HepG2 (cell line): ENCODE measurements around the gene ARID5B. TPM values are rescaled to one million over a fixed set of nuclear protein-coding genes. Genes with fewer than 3 reads are reported as not detected.

Source experiments
- ARID2 ChIP-seq: sonication (generic); formaldehyde crosslinking; IDR thresholded peaks from 2 replicates; pipeline ENCODE4 v1.8.1; 2022; ENCODE audit warnings: mild to moderate bottlenecking, missing genetic modification reagents, borderline replicate concordance
- EEA1 ChIP-seq: sonication (generic); formaldehyde crosslinking; IDR thresholded peaks from 2 replicates; pipeline ENCODE4 v1.5.1; 2020; ENCODE audit warnings: mild to moderate bottlenecking, missing genetic modification reagents, borderline replicate concordance
- FOXO1 ChIP-seq: sonication (generic); formaldehyde crosslinking; IDR thresholded peaks from 2 replicates; pipeline ENCODE4 v1.4.0; 2020; ENCODE audit warnings: missing genetic modification reagents
- GABPA ChIP-seq, 2 experiments: IDR thresholded peaks; 2 replicates each; pipeline ENCODE4 v1.6.1; 2011 to 2016; ENCODE audit warnings: low read depth in 2 of 2, low read length in 1 of 2, missing biosample characterization in 1 of 2, missing genetic modification characterization in 1 of 2
- GZF1 ChIP-seq: sonication (generic); formaldehyde crosslinking; IDR thresholded peaks from 2 replicates; pipeline ENCODE4 v1.5.1; 2020; ENCODE audit warnings: mild to moderate bottlenecking, missing genetic modification reagents
- HHEX ChIP-seq: IDR thresholded peaks from 2 replicates; pipeline ENCODE4 v1.6.1; 2016; ENCODE audit warnings: control low read depth
- HNRNPK ChIP-seq: fragments of 200-400 bp; formaldehyde crosslinking; IDR thresholded peaks from 2 replicates; pipeline ENCODE4 v1.6.1; 2018; ENCODE audit warnings: low read length, low read depth, moderate library complexity, mild to moderate bottlenecking; ENCODE audit not compliant: poor library complexity, severe bottlenecking
- JARID2 ChIP-seq: sonication (generic); formaldehyde crosslinking; IDR thresholded peaks from 2 replicates; pipeline ENCODE4 v1.8.1; 2023; ENCODE audit warnings: missing genetic modification reagents, inconsistent platforms; ENCODE audit not compliant: insufficient replicate concordance
- JUNB ChIP-seq: sonication (generic); formaldehyde crosslinking; IDR thresholded peaks from 2 replicates; pipeline ENCODE4 v1.8.0; 2022; ENCODE audit warnings: missing genetic modification reagents, mild to moderate bottlenecking, borderline replicate concordance
- KDM2A ChIP-seq: sonication (generic); formaldehyde crosslinking; IDR thresholded peaks from 2 replicates; pipeline ENCODE4 v1.4.0; 2020; ENCODE audit warnings: low read depth, missing genetic modification reagents, borderline replicate concordance
- KLF12 ChIP-seq: sonication (generic); formaldehyde crosslinking; IDR thresholded peaks from 2 replicates; pipeline ENCODE4 v1.4.0; 2020; ENCODE audit warnings: missing genetic modification reagents, borderline replicate concordance
- RORA ChIP-seq: sonication (generic); formaldehyde crosslinking; IDR thresholded peaks from 2 replicates; pipeline ENCODE4 v1.5.0; 2020; ENCODE audit warnings: mild to moderate bottlenecking, missing genetic modification reagents, moderate library complexity
- ZNF12 ChIP-seq: sonication (generic); formaldehyde crosslinking; IDR thresholded peaks from 2 replicates; pipeline ENCODE4 v1.5.0; 2020; ENCODE audit warnings: missing genetic modification reagents
- ZNF138 ChIP-seq: sonication (generic); formaldehyde crosslinking; IDR thresholded peaks from 2 replicates; pipeline ENCODE4 v1.5.0; 2020; ENCODE audit warnings: mild to moderate bottlenecking, low read depth, missing genetic modification reagents
- ZNF17 ChIP-seq: sonication (generic); formaldehyde crosslinking; IDR thresholded peaks from 2 replicates; pipeline ENCODE4 v1.5.0; 2020; ENCODE audit warnings: mild to moderate bottlenecking, missing genetic modification reagents
- ZNF205 ChIP-seq: IDR thresholded peaks from 2 replicates; pipeline ENCODE4 v1.6.1; 2018; ENCODE audit warnings: missing biosample characterization, missing genetic modification reagents
- ZNF777 ChIP-seq: sonication (generic); formaldehyde crosslinking; IDR thresholded peaks from 2 replicates; pipeline ENCODE4 v1.4.0; 2020; ENCODE audit warnings: missing genetic modification reagents
- ZNF816 ChIP-seq: sonication (generic); formaldehyde crosslinking; IDR thresholded peaks from 2 replicates; pipeline ENCODE4 v1.8.0; 2022; ENCODE audit warnings: missing genetic modification reagents, mild to moderate bottlenecking, borderline replicate concordance
- polyA plus RNA-seq, 8 experiments: library from polyadenylated mRNA; depleted of rRNA in 3 of 8; stranded (reverse) in 7 of 8; unstranded in 1 of 8; fragments of >200 nt; fragmentation: Illumina TruSeq in 4 of 8; extraction: Trizol in 4 of 8; gene quantifications; 2 replicates each; pipeline versions ENCODE4 v1.2.1 to v1.2.3, GENCODE V29; 2011 to 2016; ENCODE audit warnings: low read depth in 4 of 8, missing spikeins in 1 of 8, mixed read lengths in 1 of 8; ENCODE audit not compliant: insufficient read depth in 1 of 8
- total RNA-seq, 5 experiments: library from RNA; depleted of rRNA; stranded (reverse); fragments of >200 nt; fragmentation: Illumina TruSeq; extraction: Trizol; gene quantifications; 2 replicates each; pipeline ENCODE4 v1.2.3, GENCODE V29; 2016; ENCODE audit warnings: low read depth in 1 of 5
- TF ChIP-seq, protein P1 (sequence below): sonication (generic); formaldehyde crosslinking; IDR thresholded peaks from 2 replicates; pipeline ENCODE4 v1.4.0; 2020; ENCODE audit warnings: missing genetic modification reagents, mild to moderate bottlenecking, borderline replicate concordance
- TF ChIP-seq, protein P2 (sequence below): sonication (generic); formaldehyde crosslinking; IDR thresholded peaks from 2 replicates; pipeline ENCODE4 v1.8.1; 2023; ENCODE audit warnings: missing genetic modification reagents, mild to moderate bottlenecking, borderline replicate concordance
- TF ChIP-seq, protein P3 (sequence below): sonication (generic); formaldehyde crosslinking; IDR thresholded peaks from 2 replicates; pipeline ENCODE4 v1.4.0; 2020; ENCODE audit warnings: missing genetic modification reagents, borderline replicate concordance

The ARID5B gene
- total and polyA plus RNA-seq, 2 of the 13 experiments (the other 11 are each of a cell fraction or from before 2014, with no cell fraction given) = 6.2 to 21.1 TPM

DNA sequence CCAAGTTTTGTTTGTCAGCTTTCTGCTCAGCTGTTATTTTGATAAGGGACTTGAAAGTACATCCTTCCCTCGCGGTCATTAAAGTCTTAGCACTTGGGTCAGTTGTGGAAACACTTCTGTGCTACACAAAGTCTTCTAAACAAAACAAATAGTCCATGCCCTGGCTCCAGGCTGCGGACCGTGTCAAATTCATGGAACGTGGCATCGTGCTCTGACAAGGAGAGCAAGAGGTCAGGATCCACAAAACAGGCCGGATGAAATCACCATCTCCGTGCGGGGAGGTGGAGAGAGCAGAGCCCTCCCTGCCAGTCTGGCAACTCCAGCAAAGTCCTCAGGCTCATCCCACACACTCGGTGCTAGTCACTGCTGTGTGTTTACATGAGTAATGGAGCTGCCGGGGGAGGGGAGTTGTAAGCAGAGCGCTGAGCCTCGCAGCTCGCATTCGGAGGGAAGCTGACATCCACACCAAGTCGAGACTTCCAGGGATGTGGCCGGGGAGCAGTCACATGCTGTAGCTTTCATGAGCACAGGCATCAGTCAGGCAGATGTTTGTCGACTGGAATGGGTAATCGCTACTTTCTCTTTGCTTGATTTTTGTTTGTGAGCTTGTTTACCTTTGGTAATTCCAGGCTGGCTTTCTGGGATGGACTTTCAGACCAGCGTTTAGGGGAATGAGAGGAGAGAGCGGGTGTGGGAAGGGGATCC is 147.6 kb downstream of the ARID5B start (continued):
- TF ChIP-seq ZNF12 (CRISPR knock-in tag) (peak; percentile 59; the same call in 1 of the 2 replicates), HNRNPK (no peak), ZNF777 (CRISPR knock-in tag) (0 out of 2 replicates have a peak, but pooled peaks have one; percentile 29), KLF12 (CRISPR knock-in tag) (peak; percentile 65; the same call in 1 of the 2 replicates), ZNF816 (CRISPR knock-in tag) (no peak), KDM2A (CRISPR knock-in tag) (peak; percentile 85; the same call in 1 of the 2 replicates), ZNF138 (no peak), ZNF17 (CRISPR knock-in tag) (no peak), ZNF205 (CRISPR knock-in tag) (peak; percentile 88), GZF1 (CRISPR knock-in tag) (no peak), RORA (CRISPR knock-in tag) (no peak), GABPA (IDR thresholded peaks at IDR 0.05; ENCODE audit: low read depth, low read length) (no peak), GABPA (CRISPR knock-in tag; IDR thresholded peaks at IDR 0.05; ENCODE audit: low read depth) (no peak; the same call in 1 of the 2 replicates), HHEX (CRISPR knock-in tag) (no peak), JARID2 (CRISPR knock-in tag) (no peak), EEA1 (CRISPR knock-in tag) (peak; percentile 72; the same call in 1 of the 2 replicates), FOXO1 (CRISPR knock-in tag) (peak; percentile 89), JUNB (CRISPR knock-in tag) (no peak), ARID2 (peak; percentile 95)
- TF ChIP-seq, protein P1, sequence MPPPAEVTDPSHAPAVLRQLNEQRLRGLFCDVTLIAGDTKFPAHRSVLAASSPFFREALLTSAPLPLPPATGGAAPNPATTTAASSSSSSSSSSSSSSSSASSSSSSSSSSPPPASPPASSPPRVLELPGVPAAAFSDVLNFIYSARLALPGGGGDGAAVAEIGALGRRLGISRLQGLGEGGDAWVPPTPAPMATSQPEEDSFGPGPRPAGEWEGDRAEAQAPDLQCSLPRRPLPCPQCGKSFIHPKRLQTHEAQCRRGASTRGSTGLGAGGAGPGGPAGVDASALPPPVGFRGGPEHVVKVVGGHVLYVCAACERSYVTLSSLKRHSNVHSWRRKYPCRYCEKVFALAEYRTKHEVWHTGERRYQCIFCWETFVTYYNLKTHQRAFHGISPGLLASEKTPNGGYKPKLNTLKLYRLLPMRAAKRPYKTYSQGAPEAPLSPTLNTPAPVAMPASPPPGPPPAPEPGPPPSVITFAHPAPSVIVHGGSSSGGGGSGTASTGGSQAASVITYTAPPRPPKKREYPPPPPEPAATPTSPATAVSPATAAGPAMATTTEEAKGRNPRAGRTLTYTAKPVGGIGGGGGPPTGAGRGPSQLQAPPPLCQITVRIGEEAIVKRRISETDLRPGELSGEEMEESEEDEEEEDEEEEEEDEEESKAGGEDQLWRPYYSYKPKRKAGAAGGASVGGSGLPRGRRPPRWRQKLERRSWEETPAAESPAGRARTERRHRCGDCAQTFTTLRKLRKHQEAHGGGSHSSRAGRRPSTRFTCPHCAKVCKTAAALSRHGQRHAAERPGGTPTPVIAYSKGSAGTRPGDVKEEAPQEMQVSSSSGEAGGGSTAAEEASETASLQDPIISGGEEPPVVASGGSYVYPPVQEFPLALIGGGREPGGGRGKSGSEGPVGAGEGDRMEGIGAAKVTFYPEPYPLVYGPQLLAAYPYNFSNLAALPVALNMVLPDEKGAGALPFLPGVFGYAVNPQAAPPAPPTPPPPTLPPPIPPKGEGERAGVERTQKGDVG (CRISPR knock-in tag) = peak; percentile 95; the same call in 1 of the 2 replicates
- TF ChIP-seq, protein P2, sequence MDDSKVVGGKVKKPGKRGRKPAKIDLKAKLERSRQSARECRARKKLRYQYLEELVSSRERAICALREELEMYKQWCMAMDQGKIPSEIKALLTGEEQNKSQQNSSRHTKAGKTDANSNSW (CRISPR knock-in tag) = 0 out of 2 replicates have a peak, but pooled peaks have one; percentile 23
- TF ChIP-seq, protein P3, sequence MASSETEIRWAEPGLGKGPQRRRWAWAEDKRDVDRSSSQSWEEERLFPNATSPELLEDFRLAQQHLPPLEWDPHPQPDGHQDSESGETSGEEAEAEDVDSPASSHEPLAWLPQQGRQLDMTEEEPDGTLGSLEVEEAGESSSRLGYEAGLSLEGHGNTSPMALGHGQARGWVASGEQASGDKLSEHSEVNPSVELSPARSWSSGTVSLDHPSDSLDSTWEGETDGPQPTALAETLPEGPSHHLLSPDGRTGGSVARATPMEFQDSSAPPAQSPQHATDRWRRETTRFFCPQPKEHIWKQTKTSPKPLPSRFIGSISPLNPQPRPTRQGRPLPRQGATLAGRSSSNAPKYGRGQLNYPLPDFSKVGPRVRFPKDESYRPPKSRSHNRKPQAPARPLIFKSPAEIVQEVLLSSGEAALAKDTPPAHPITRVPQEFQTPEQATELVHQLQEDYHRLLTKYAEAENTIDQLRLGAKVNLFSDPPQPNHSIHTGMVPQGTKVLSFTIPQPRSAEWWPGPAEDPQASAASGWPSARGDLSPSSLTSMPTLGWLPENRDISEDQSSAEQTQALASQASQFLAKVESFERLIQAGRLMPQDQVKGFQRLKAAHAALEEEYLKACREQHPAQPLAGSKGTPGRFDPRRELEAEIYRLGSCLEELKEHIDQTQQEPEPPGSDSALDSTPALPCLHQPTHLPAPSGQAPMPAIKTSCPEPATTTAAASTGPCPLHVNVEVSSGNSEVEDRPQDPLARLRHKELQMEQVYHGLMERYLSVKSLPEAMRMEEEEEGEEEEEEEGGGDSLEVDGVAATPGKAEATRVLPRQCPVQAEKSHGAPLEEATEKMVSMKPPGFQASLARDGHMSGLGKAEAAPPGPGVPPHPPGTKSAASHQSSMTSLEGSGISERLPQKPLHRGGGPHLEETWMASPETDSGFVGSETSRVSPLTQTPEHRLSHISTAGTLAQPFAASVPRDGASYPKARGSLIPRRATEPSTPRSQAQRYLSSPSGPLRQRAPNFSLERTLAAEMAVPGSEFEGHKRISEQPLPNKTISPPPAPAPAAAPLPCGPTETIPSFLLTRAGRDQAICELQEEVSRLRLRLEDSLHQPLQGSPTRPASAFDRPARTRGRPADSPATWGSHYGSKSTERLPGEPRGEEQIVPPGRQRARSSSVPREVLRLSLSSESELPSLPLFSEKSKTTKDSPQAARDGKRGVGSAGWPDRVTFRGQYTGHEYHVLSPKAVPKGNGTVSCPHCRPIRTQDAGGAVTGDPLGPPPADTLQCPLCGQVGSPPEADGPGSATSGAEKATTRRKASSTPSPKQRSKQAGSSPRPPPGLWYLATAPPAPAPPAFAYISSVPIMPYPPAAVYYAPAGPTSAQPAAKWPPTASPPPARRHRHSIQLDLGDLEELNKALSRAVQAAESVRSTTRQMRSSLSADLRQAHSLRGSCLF = peak; percentile 64; the same call in 1 of the 2 replicates
